Limb (tissue), 2 donors: ENCODE measurements around the gene HMX3.
"Not testable (repeated sequence)": the region's sequence is repeated elsewhere in the genome, so short reads cannot be mapped to it uniquely, and the experiment has no call there.

Experiments used
- DNase-seq, 2 donors: peaks; one replicate each; pipeline ENCODE4 v3.0.0-alpha.2; 2016; ENCODE audit errors: extremely low spot score in 2 of 2

Gene HMX3

DNA sequence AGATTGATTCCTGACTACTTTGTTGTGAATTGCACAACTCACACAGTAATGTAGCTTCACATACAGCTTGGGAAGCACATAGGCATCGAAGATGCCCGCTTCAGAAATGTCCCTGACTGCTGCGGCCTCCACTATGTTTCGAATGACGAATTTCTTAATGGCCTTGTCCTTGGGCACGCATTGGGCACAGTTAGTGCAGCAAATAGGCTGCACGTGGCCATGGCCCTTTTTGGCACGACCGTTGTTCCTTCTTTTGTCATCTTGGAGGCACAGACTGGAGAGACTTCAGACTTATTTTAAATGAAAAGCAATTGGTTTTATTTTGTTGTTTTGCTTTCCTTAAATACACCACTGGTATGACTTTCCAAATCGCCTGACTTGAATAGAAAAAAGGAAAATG lies 35.8 kb downstream of the HMX3 start:
- not testable (repeated sequence) for DNase-seq

DNA sequence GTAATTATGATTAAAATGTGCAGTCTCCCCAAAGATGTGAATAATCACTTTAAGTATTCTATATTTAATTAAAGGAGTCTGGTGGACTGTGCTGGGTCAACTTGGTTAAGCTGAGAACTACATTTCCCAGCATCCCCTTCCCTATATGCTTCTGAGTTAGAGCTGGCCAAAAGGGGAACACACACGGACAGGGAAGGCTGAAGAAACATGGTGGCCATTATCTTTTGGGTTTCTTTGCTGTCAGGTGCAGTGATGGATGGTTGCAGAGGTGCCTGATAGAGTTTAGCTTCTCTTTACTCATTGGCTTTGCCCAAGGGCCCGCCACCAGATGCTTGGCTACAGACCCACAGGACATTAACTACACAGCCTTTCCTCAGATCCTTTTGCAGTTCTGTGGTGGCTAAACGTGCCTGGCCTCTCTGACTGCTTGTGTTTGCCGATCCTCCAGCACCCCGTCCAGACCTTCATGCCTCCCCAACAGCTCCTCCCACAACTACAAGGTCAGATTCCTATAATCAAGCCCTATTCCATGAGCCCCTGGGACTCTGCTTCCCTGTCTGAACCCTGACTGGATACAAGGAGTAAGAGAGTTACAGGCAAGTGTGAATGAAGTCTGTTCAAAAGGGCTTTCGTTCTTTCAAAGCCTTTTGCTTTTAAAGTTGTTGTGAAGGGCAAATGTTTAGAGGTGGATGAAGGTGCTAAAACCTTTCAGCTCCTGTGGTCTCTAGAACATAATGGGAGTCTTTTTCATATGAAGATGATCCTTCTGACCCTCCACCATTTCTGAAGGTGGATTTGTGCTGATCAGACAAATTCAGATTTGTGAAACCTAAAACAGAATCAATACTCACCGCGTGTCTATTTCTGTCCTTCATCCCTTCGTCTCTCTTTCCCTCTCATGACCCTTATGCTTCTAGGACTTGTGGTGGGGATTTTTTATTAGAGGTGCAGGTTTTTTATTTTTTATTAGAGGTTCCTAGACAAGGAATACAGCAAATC lies 39.9 kb downstream of the HMX3 start:
- DNase-seq: no peak

DNA sequence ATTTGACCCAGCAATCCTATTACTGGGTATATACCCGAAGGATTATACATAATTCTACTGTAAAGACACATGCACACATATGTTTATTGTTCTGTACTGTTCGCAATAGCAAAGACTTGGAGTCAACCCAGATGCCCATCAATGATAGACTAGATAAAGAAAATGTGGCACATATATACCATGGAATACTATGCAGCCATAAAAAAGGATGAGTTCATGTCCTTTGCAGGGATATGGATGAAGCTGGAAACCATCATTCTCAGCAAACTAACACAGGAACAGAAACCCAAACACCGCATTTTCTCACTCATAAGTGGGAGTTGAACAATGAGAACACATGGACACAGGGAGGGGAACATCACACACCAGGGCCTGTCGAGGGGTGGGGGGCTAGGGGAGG lies 42.6 kb downstream of the HMX3 start:
- not testable (repeated sequence) for DNase-seq

DNA sequence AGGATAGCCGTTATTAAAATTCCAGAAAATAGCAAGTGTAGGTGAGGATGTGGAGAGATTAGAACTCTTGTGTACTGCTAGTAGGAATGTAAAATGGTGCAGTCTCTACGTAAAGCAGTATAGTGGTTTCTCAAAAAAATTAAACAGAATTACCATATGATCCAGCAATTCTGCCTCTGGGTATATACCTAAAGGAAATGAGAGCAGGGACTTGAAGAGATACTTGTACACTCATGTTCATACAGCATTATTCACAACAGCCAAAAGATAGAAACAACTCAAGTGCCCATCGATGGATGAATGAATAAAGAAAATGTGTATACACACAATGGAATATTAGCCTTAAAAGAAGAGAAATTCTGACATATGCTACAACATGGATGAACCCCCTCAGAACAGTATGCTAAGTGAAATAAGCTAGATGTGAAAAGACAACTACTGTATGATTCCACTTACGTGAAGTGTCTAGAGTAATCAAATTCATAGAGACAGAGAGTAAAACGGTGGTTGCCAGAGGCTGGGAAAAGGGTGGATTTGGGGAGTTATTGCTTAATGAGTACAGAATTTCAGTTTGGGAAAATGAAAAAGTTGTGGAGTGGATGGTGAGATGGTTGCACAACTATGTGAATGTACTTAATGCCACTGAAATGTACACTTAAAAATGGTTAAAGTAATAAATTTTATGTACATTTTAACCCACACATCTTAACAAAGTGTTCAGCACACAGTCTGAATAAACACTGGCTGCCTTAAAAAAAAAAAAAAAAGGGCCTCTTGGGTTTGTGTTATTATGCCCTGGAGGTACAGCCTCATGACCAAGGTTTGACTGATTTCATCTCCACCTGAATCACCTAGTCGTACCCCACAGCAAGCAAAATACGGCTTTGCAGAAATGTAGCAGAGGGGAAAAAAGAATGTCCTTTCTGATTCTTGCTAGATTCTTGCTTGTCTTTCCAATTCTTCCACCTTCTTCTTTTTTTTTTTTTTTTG lies 44.6 kb downstream of the HMX3 start:
- no peak for DNase-seq

DNA sequence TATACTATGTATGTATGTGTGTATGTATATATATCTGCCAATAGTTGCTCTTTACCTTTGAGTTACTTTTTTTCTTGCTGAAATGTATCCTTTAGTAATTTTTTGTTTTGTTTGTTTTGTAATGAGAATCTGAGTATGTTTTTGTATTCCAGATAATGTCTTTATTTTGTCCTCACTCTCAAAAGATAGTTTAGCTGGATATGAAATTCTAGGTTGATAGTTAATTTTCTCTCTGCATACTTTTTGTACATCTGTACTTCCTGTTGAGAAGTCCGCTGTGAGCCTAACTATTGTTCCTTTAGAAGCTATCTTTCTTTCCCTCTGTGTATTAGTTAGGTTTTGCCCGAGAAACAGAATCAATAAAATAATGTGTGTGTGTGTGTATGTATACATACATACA lies 48.0 kb downstream of the HMX3 start:
- DNase-seq: no peak

DNA sequence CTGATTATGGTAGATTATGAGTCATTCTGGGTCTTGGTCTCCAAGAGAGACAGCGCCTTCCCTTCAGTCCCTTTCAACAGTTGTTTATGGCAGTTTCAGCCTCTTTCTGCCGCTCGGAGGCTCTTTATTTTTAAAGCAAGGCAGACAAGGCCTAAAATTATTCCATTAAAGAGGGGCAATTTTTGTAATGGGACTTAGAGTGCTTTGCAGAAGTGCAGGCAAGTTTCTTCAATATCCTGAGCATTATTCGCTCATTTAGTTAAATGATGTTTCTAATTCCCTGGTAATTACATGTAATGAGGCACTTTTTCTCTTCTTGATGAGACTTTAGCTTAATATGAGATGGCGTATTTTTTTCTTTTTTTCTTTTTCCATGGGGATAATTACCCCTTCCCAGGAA lies 52.0 kb downstream of the HMX3 start:
- no peak for DNase-seq
